Breast epithelium (tissue), 3 donors: ENCODE results near the gene ENTPD3.

Experiments
- POLR2A ChIP-seq: fragments of 450-650 bp; IDR thresholded peaks from one replicate; pipeline ENCODE4 v1.6.1; 2016; ENCODE audit warnings: antibody characterized with exemption, mild to moderate bottlenecking, moderate library complexity
- TF ChIP-seq, protein P1 (sequence below), 3 donors: fragments of 450-650 bp; IDR thresholded peaks; one replicate each; pipeline ENCODE4 v1.5.1; 2016 to 2017; ENCODE audit warnings: antibody characterized with exemption in 3 of 3, mild to moderate bottlenecking in 3 of 3, moderate library complexity in 3 of 3

DNA sequence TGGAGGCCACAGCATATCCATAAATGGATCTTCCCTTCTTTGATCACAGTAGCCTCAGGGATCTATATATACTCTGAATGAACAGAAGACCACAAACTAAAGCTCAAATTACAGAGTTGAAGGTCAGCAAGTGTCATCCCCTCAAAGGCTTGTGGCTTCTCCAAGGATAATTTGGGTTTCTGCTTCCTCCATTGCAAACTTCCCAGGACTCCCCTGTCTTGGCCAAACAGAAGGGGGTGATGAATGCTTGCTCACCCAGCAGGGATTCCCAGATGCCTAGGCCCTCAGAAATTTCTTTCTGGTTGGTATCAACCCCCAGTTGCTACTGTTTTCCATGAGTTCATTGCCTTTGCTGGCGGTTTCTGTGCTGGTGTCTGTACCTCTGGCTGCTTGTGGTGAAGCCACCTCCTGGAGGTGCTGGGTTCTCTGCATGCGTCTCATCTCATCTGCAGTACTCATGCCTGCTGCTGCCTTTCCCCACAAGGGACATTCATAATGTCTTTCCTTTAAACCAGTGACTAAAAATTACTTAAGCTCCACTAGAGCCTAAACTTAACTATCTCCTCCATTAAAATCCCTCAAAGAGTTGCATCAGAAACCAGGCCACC lies 17.7 kb downstream of the ENTPD3 start:
- TF ChIP-seq, protein P1, sequence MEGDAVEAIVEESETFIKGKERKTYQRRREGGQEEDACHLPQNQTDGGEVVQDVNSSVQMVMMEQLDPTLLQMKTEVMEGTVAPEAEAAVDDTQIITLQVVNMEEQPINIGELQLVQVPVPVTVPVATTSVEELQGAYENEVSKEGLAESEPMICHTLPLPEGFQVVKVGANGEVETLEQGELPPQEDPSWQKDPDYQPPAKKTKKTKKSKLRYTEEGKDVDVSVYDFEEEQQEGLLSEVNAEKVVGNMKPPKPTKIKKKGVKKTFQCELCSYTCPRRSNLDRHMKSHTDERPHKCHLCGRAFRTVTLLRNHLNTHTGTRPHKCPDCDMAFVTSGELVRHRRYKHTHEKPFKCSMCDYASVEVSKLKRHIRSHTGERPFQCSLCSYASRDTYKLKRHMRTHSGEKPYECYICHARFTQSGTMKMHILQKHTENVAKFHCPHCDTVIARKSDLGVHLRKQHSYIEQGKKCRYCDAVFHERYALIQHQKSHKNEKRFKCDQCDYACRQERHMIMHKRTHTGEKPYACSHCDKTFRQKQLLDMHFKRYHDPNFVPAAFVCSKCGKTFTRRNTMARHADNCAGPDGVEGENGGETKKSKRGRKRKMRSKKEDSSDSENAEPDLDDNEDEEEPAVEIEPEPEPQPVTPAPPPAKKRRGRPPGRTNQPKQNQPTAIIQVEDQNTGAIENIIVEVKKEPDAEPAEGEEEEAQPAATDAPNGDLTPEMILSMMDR (IDR thresholded peaks at IDR 0.05), result no peak
- TF ChIP-seq POLR2A, result no peak
